GM12891 (cell line): ENCODE measurements around the gene CFAP74.

ENCODE experiments used
- POLR2A ChIP-seq: IDR thresholded peaks from 2 replicates; pipeline ENCODE4 v1.6.1; 2011; ENCODE audit warnings: low read depth, low read length, control low read depth
- POLR2AphosphoS5 ChIP-seq: IDR thresholded peaks from 2 replicates; pipeline ENCODE4 v1.6.1; 2011; ENCODE audit warnings: low read depth, low read length, control low read depth
- POU2F2 ChIP-seq: IDR thresholded peaks from 2 replicates; pipeline ENCODE4 v1.6.1; 2011; ENCODE audit warnings: low read depth, mild to moderate bottlenecking, control low read depth, low read length, moderate library complexity
- TAF1 ChIP-seq: IDR thresholded peaks from 2 replicates; pipeline ENCODE4 v1.6.1; 2011; ENCODE audit warnings: low read depth, low read length, control low read depth

- no peak for TF ChIP-seq POLR2AphosphoS5
- no peak for TF ChIP-seq POLR2A
- no peak for TF ChIP-seq TAF1
- TF ChIP-seq POU2F2, result no peak
Observed at GRCh38 chr1:1937061-1937460, 66.5 kb downstream of the CFAP74 start.
